NCI-H526 treated with DMSO at 0.1 percent for 48 hours (cell line): Measurements from ENCODE around the gene SLC29A2.

Experiments
- DNase-seq: peaks from one replicate; lab custom pipeline; 2025; lab: John Stamatoyannopoulos, UW

The SLC29A2 gene

DNA sequence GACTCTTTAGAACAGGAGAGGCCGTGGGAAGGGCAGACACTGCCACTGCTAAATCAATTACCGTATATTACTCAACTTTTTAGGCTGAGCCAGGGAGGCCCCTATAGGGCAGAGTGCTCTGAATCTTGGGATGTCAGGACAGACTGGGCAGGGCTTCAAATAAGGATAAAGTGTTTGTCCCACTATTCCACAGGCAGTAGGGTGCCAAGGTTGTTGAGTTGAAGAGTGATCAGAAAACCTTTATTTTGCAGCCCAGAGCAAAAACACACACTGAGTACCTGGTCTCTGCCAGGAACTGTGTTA is 22.5 kb downstream of the SLC29A2 start:
- DNase-seq, result no peak

- DNase-seq, result peak; percentile 90
Observed at GRCh38 chr11:66347425-66348276, 23.9 kb downstream of the SLC29A2 start, which contains the start of gene B4GAT1. TSS of gene B4GAT1 (minus strand) at chr11:66347629. CDS start at chr11:66347545, 84 bp downstream.

- DNase-seq, result no peak
Observed at GRCh38 chr11:66346476-66347424, 24.8 kb downstream of the SLC29A2 start.

- no peak for DNase-seq
Observed at GRCh38 chr11:66345316-66345649, 26.3 kb downstream of the SLC29A2 start.

DNA sequence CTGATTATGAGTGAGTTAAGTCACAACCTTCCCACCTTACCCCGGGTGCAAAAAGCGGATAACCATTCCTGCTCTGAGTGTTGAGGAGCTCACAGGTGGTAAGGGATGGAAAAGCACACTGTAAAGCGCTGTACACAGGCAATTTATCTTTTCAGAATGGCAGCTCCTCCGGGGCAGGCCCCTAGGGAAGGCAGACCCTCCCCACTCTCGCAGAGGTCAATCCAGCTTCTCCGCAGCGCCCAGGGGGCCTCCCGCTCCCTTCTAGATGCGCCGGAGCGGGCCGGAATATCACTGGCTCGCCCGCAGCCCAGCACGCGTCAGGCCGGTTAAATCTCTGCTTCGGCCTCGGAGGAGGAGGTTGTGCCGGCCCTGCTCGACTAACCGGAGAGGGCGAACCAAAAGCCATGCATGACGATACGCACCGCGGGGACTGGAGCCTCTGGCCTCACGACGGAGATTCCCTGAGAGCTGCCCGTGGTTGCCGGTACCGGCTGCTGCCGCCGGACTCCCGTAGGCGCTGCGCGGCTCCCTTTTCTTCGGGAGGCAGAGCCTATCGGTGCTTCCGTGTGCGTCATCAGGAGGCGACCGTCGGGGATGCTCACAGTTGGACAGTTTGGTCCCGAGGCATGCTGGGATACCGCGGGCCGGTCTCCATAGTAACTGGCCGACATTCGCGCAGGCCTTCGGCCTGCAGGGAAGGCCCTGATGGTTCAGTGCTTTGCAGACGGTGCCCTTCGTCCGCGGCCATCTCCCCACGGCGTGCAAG is 26.8 kb downstream of the SLC29A2 start, which contains the start of gene BRMS1:
BRMS1 (minus strand) TSS at position 555 of the 766 bp plus-strand sequence. CDS start 2,870 bp downstream, outside the sequence.
- peak; percentile 93 for DNase-seq

DNA sequence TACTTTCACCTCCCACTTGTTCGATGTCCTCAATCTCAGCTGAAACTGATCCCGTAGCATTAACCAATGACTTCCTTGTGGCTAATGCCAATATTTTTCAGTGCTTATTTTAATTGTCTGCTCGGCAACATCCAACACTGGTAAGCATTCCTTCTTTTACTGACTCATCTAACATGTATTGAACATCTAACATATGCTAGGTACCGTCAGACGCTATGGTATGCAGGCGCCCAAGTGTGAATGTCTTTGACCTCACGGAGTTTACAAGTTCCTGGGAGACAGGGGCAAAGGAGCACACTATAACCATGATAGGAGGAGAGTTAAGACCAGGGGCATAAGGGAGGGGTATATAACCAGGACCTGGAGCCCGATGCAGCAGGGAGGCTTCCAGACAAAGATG is 28.4 kb downstream of the SLC29A2 start:
- no peak for DNase-seq

- DNase-seq, result no peak
Observed at GRCh38 chr11:66341502-66342126, 29.9 kb downstream of the SLC29A2 start.

DNA sequence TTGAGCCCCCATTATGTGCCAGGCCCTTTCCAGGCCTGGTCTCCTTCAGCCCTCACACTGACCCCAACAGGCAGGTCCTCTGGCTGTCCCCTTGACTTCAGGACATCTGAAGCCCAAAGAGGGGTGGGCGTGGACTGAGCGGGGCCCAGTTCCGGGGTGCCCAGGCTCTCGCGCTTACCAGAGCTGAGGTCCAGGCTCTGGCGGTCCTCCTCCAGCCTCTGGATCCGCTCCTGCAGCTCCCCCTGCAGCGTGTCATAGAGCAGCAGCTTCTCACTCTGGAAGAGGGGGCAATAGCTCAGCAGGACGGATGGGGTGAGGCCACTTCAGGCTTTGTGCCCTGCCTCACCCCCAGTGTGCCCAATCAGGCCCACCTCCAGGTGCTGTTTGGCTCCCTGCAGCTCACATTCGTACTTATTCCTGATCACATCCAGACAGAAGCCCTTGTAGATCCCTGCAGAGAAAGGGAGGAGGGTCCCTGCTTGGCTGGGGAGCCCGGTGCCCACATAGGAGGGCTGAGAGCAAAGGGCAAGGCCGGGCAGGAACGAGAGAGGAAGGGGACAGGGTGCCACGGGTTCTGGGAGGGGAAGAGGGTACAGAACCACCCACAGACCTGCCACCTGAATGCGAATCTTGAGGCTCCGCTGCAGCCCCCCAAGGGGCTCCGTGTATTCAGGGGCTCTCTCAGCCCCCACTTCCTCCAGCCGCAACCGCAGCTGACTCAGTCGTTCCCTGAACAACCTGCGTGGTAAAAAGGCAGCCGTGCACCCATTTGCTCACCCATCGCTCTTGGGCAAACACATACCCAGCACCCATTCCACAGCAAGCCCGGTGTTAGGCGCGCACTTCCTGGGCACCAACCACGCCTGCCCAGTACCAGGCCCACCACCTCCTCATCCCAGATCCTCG is 30.7 kb downstream of the SLC29A2 start:
- no peak for DNase-seq

DNA sequence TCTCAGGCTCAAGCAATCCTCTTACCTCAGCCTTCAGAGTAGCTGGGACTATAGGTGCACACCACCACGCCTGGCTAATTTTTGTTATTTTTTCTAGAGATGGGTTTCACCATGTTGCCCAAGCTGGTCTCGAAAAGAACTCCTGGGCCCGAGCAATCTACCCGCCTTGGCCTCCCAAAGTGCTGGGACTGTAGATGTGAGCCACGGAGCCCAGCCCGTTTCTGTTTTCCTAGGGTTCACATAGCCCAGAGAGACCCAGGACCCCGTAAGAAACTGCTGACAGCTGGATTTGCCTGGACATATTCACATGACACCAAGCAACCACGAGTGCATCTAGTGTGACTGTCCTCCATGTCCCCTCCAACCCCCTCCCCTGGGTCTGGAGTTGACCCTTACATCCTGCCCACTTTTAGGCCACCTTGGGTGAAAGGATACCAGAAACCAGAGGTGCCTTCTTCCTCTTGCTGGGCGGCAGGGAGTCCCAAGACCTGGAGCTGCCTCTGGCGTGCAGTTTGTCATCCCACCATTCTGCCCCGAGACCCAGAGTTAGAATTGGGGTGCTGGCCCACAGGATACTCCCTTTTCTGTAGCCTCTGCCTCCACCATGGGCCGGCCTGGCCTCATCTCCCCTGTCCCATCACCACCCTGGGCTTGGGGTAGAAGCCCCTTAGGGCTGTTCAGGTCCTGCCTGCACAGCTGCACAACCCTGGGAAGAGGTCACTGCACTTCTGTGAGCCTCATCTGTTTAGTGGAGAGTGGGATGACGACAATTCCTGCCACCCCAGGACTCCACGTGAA is 31.7 kb downstream of the SLC29A2 start:
- no peak for DNase-seq

DNA sequence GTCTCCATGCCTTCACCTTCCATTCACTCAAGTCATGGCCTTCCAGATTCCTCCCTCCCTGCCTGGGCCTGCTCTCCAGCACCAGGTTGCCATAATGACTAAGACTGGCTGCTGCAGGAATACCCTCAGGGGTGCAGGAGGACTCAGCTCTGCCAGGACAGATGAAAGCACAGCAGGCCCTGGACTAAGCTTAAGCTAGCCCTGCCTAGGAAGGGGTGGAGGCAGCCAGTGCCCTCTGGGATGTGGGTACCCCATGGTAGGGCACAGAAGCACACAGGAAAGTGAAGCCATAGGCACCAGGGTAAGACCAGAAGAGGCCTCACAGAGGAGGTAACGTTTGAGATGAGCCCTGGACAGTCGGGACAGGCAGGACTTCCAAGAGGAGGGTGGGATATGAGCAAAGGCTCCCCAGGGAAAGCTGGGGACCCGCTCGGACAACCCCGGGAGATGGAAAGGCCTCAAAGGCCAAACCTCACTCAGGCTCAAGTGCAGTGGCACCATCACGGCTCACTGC is 32.3 kb downstream of the SLC29A2 start:
- DNase-seq, result no peak

DNA sequence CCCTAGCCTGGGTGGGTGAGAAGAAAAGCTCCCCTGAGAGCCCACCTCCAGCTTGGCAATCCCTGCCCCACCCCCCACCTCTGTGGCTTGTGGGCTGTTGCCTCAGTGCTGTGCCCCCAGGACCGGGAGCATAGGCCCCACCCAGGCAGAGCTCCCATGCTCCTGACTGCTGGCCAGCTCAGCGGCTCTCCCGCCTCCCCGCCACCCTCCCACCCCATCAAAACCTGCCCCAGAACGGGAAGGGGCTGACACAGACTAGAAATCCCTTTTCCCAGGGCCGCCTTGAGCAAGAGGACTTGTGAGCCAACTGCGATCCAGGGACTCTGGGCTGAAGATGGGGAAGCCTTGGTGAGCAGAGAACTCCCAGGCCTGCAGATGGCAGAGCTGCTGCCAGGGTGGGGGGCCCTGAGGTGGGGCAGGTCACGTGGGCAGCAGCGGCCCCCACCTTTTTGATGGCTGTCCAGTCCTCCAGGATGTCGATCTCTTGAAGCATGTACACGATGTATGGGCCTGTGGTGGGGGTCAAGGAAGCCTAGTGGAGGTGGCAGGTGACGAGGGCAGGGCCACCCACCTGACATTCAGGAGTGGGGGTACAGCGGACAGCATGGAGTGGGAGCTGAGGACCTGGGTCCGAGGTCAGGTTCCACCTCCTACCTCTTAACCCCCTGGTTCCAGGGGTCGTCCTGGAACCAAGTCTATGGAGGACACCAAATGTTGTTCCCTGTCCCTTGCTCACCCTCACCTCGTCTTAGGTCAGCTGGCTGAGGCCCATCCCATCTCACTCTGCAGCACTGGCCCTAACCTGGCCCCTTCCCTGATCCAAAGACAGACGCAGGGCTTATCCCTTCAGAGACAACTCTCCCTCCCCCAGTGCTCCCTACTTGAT is 33.0 kb downstream of the SLC29A2 start:
- no peak for DNase-seq

DNA sequence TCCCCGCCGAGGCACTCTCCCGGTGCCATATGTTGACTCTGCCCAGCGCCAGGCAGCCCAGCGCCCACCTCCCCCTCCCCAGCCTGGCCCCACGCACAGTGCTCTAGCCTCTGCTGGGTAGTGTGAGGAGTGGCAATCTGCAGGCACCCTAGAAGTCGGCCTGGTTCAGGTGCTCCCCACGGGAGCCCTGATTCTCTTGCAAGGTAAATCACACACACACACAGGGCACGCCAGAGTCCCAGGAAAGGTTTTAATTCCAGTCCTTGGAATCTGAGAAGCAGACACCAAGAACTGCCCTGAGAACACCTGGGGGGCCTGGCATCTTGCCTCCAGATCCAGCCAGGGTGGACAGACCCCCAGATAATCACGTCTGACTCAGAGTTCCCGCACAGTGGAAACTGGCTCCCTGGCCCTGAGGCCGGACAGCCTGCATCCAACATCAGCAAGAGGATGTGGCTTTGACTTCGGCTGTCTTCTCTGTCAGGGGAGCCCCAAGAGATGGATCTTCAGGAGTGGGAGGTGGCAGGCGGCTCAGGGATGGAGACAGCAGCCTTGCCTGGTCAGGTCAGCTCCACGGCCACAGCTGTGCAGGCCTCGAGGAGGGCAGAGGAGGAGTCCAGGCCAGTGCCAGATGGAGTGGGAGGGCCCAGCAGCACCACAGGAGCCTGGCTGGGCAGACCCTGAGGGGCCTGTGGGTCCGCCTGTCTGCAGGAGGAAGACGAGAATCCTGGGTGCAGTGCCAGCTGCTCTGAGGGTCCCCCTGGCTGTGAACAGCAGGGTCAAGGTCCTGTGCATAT is 34.3 kb downstream of the SLC29A2 start:
- DNase-seq, result no peak

DNA sequence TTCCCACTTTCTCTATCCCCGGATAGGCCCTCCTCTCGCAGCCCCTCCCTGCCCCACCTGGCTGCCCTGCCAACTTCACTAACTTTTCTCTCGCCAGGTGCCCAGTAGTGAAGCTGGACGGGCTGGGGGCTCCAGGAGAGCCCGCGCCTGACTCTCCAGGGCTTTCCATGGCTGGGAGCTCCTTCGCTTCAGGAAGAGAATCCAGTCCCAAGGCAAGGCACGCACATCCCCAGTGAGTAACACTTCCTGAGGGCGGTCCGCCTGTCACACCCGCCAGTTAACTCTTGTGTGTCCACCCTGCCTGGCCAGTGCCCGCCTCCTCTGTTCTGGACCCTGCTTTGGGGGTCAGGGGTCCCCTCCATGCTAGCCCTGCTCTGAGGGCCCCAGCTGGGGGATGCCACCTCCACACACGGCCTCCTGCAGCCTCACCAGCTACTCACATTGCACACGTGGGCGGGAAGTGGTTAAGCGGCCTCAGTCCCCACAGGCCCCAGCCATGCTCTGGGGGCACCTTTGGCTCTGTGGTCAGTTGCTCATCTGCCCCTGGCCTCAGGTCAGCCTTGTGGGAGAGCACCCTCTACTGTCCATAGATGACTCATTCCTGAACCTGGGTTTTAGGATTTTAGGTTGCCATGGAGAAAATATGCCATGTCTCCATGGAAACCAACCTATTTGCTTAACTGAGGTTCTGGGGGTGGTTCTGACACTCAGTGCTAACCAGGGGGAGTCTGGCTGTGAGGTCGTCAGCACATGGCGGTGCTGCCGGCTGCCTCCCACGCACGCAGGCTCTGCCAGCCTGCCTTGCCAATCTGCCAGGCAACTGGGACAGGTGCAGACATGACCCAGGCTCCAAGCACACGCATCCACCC is 35.1 kb downstream of the SLC29A2 start, which contains the start of gene RIN1:
RIN1 (minus strand) TSS at position 201 of the 869 bp plus-strand sequence; CDS start at position 169, 32 bp downstream.
- peak; percentile 13 for DNase-seq

DNA sequence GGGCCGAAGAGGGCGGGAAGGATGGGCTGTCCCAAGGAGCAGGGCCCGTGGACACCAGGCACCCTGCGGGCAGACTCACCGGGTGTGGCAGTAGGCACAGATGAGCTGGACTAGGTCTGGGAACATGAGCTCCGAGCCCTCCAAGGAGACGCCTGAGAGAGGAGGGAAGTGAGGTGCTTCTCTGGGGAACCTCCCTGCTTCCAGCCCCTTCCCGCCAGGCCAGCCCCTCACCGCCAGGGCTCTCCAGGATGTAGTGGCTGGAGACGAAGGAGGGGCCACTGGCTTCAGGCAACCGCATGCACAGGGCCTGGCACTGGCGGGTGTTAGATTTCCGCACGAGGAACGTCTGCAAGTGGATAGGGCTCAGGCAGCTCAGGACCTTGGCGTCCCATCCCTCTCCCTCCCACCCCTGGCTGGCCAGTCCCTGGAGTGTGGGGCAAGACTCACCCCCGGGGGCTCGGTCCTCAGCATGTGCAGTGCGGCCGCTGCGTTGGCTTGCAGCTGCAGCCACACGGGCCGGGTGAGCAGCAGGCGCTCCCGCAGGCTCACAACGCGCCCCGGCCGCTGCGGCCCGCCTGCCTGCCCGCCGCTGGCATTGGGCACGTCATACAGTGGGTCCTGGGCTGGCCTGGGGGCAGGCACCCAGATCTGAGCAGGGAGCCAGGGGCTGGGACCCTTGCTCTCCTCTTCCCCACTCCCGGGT is 35.9 kb downstream of the SLC29A2 start:
- DNase-seq, result no peak

DNA sequence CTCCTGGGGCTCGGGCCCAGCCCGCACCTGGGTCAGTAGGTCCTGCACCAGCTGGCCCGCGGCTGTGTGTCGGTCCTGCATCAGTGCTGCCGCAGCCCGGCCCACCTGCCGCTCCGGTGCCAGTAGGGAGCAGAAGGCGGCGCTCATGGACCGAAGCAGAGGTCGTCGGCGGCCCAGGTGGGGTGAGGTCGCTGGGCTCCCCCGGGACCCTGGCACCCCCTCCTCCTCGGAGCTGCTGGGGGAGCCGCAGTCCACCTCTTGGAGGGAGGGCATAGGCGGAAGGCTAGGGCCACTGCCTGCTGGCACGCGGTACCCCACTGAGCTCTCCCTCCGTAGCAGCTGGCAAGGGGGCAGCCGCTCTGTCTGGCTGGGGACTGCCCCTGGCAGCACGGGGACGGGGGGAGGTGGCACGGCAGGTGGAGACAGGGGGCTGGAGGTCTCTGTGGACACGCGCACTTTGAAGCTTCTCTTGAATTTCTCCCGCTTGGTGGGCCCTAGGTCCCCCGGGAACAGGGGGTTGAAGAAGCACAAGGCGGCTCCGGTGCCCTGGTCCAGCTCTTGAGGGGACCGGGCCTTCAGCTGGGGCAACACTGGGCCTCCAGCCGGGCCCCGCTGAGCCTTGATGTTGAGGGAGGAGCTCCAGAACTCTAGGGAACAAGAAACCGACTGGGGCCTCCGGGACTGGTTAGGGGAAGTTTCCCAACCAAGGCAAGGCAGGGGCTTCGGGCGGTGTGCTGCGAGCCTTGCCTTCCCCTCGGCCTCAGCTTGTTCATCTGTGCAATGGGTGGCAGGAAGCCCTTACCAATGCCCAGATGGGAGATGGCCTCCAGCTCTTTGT is 36.7 kb downstream of the SLC29A2 start:
- no peak for DNase-seq
